OCI-LY7 (cell line): ENCODE data around the gene DCLK1. TPM values are rescaled to one million over a fixed set of nuclear protein-coding genes. Genes with fewer than 3 reads are reported as not detected.

Experiments used
- BruUV-seq: library from RNA; stranded (reverse); fragments of 400-500 nt; replicated peaks from 2 replicates; lab custom pipeline; 2021; lab: Mats Ljungman, UMichigan
- CTCF ChIA-PET: fragments of 300-600 bp; sonication (Branson Sonifier 250); formaldehyde crosslinking; loops from one replicate; lab custom pipeline; 2022; ENCODE audit warnings: antibody characterized with exemption; ENCODE audit not compliant: unreplicated experiment; lab: Charles Lee
- POLR2A ChIA-PET: fragments of 300-600 bp; sonication (Branson Sonifier 250); formaldehyde crosslinking; loops from one replicate; lab custom pipeline; 2022; ENCODE audit warnings: antibody characterized with exemption; lab: Charles Lee
- DNase-seq: peaks from one replicate; pipeline ENCODE4 v3.0.0-alpha.2; 2015; ENCODE audit warnings: low spot score
- H2AFZ ChIP-seq: fragments of 200-600 bp; sonication (generic), shearing (Covaris generic); 2 replicates; pipeline ENCODE4 v1.6.1; 2014; ENCODE audit warnings: mild to moderate bottlenecking, antibody characterized with exemption, low read length, moderate library complexity
- H3K27ac ChIP-seq: fragments of 200-600 bp; sonication (generic); 2 replicates; pipeline ENCODE4 v1.5.1; 2014; ENCODE audit warnings: mixed run types, low read depth, mild to moderate bottlenecking, moderate library complexity, low read length, inconsistent platforms; ENCODE audit not compliant: poor library complexity, severe bottlenecking
- H3K36me3 ChIP-seq: fragments of 200-600 bp; sonication (generic); 2 replicates; pipeline ENCODE4 v1.6.1; 2014; ENCODE audit warnings: mild to moderate bottlenecking, antibody characterized with exemption, low read length, moderate library complexity, mixed read lengths; ENCODE audit not compliant: insufficient read depth
- H3K4me1 ChIP-seq: fragments of 200-600 bp; sonication (generic); 2 replicates; pipeline ENCODE4 v1.5.1; 2014; ENCODE audit warnings: mild to moderate bottlenecking, low read length; ENCODE audit not compliant: insufficient read depth, poor library complexity, severe bottlenecking
- H3K4me2 ChIP-seq: fragments of 200-600 bp; sonication (generic); 2 replicates; pipeline ENCODE4 v1.6.1; 2014; ENCODE audit warnings: mild to moderate bottlenecking, low read length
- H3K4me3 ChIP-seq: fragments of 200-600 bp; sonication (generic); 2 replicates; pipeline ENCODE4 v1.5.1; 2014; ENCODE audit warnings: mild to moderate bottlenecking, low read depth, low read length; ENCODE audit not compliant: poor library complexity, severe bottlenecking
- H3K79me2 ChIP-seq: fragments of 200-600 bp; sonication (generic); 2 replicates; pipeline ENCODE4 v1.6.1; 2016; ENCODE audit warnings: low read depth, mild to moderate bottlenecking, low read length, moderate library complexity, mixed read lengths; ENCODE audit not compliant: insufficient read depth
- H3K9me2 ChIP-seq: fragments of 200-600 bp; sonication (generic); 2 replicates; pipeline ENCODE4 v1.6.1; 2016; ENCODE audit warnings: mild to moderate bottlenecking, low read length, mixed read lengths; ENCODE audit not compliant: insufficient read depth
- H3K9me3 ChIP-seq: fragments of 200-600 bp; sonication (generic); 2 replicates; pipeline ENCODE4 v1.6.1; 2014; ENCODE audit warnings: mild to moderate bottlenecking, mixed run types, low read length, mixed read lengths
- H4K20me1 ChIP-seq: fragments of 200-600 bp; sonication (generic); 2 replicates; pipeline ENCODE4 v1.6.1; 2014; ENCODE audit warnings: mild to moderate bottlenecking, antibody characterized with exemption, low read length, moderate library complexity, mixed read lengths; ENCODE audit not compliant: insufficient read depth
- CTCF ChIP-seq: fragments of 200-600 bp; sonication (generic); conservative IDR thresholded peaks from 2 replicates; pipeline ENCODE4 v1.5.1; 2014; ENCODE audit warnings: mild to moderate bottlenecking, antibody characterized with exemption, low read length, moderate library complexity, mixed read lengths
- EZH2phosphoT487 ChIP-seq: fragments of 200-600 bp; sonication (generic); IDR thresholded peaks from 2 replicates; pipeline ENCODE4 v1.6.1; 2018; ENCODE audit warnings: low read depth, borderline replicate concordance, mild to moderate bottlenecking, mixed run types, antibody characterized with exemption, low read length, moderate library complexity, mixed read lengths
- intact Hi-C: fragments of 100-400 bp; cut with micrococcal nuclease; formaldehyde crosslinking; loops from one replicate; pipeline ENCODE4 v1.10.0; 2022; ENCODE audit not compliant: unreplicated experiment
- total RNA-seq, 2 experiments: library from RNA; depleted of rRNA in 1 of 2; stranded (reverse); fragments of >200 nt in 1 of 2; shearing (Covaris generic) in 1 of 2; gene quantifications; 2 replicates each; pipeline ENCODE4 v1.2.3, GENCODE V29; 2014 to 2022

The DCLK1 gene
- total RNA-seq, 2 experiments from 2014 or later: not detected

- H3K9me2 ChIP-seq: no peaks in the 10 kb centered on the region
- intact Hi-C loops: no loop called here
- BruUV-seq: no TSS peak
- H4K20me1 ChIP-seq: no peaks in the 10 kb centered on the region
- H3K4me2 ChIP-seq: no peak overlapping the region
- ChIA-PET CTCF (no interaction called here), POLR2A (no interaction called here)
- H3K4me1 ChIP-seq: no peaks in the 10 kb centered on the region
- no peak overlapping the region for H3K4me3 ChIP-seq
- no peak for DNase-seq
- H3K79me2 ChIP-seq: no peaks in the 10 kb centered on the region
- TF ChIP-seq EZH2phosphoT487: no peak
- no peak overlapping the region for H2AFZ ChIP-seq
- no peaks in the 10 kb centered on the region for H3K36me3 ChIP-seq
- no peak overlapping the region for H3K27ac ChIP-seq
- no peaks in the 10 kb centered on the region for H3K9me3 ChIP-seq
Observed at GRCh38 chr13:36055366-36055765, 75.8 kb downstream of the DCLK1 start.

DNA sequence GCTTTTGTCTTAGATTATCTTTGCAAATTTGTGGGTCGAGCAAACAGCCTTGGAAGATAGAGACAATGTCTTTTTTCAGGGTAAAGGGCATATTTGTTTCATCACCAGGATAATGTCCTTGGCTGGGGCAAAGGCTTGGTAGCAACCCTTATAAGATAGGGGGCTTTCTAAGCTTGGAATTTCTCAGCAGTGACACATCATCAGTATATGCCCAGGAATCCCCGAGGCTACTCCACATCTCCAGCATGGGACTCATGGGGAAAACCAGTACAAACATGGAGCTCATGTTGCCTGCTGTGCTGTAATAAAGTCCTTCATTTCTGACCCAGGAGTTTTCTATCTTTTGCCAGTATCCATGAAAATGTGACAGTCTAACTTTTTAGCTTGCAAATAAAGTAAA is 77.1 kb downstream of the DCLK1 start:
- Histone ChIP-seq H3K27ac (no peak overlapping the region), H3K9me2 (no peaks in the 10 kb centered on the region), H3K4me2 (no peak overlapping the region), H3K4me1 (no peaks in the 10 kb centered on the region), H3K4me3 (no peak overlapping the region), H3K36me3 (no peaks in the 10 kb centered on the region), H3K9me3 (no peaks in the 10 kb centered on the region), H2AFZ (no peak overlapping the region), H4K20me1 (no peaks in the 10 kb centered on the region), H3K79me2 (no peaks in the 10 kb centered on the region)
- DNase-seq: no peak
- intact Hi-C loops: no loop called here
- no peak for TF ChIP-seq EZH2phosphoT487
- TF ChIP-seq CTCF: no peak
- CTCF ChIA-PET: no interaction called here
- POLR2A ChIA-PET: interaction anchor here (0.7 kb wide), 1 partner anchor 10 kb away, joined by 3 read pairs; no protein-coding TSS in a partner anchor
- no TSS peak for BruUV-seq

- H3K27ac ChIP-seq: no peak overlapping the region
- no peaks in the 10 kb centered on the region for H3K36me3 ChIP-seq
- TF ChIP-seq CTCF (no peak), EZH2phosphoT487 (no peak)
- no peak overlapping the region for H3K4me2 ChIP-seq
- H3K9me3 ChIP-seq: no peaks in the 10 kb centered on the region
- H2AFZ ChIP-seq: no peak overlapping the region
- no peaks in the 10 kb centered on the region for H4K20me1 ChIP-seq
- H3K9me2 ChIP-seq: no peaks in the 10 kb centered on the region
- H3K4me1 ChIP-seq: no peaks in the 10 kb centered on the region
- POLR2A ChIA-PET: no interaction called here
- no peaks in the 10 kb centered on the region for H3K79me2 ChIP-seq
- CTCF ChIA-PET: no interaction called here
- no TSS peak for BruUV-seq
- intact Hi-C loops: no loop called here
- no peak overlapping the region for H3K4me3 ChIP-seq
- no peak for DNase-seq
Observed at GRCh38 chr13:36051082-36051481, 80.1 kb downstream of the DCLK1 start.
